NT2/D1 (cell line): ENCODE data around the gene FBXO10.
"Not testable (repeated sequence)": the region's sequence is repeated elsewhere in the genome, so short reads cannot be mapped to it uniquely, and the experiment has no call there.

ENCODE experiments used
- DNase-seq: peaks from one replicate; pipeline ENCODE4 v3.0.0-alpha.2; 2011; ENCODE audit warnings: low read depth, low spot score
- H3K27me3 ChIP-seq: 2 replicates; pipeline ENCODE4 v1.6.0; 2011; ENCODE audit warnings: mild to moderate bottlenecking; ENCODE audit not compliant: insufficient read length, insufficient read depth
- H3K36me3 ChIP-seq: 2 replicates; pipeline ENCODE4 v1.6.1; 2011; ENCODE audit warnings: mild to moderate bottlenecking, low read length, mixed read lengths; ENCODE audit not compliant: insufficient read depth, insufficient read length
- H3K4me1 ChIP-seq: 2 replicates; pipeline ENCODE4 v1.5.1; 2011; ENCODE audit not compliant: insufficient read depth, insufficient read length
- H3K4me3 ChIP-seq: 2 replicates; pipeline ENCODE4 v1.5.1; 2011; ENCODE audit warnings: low read depth; ENCODE audit not compliant: insufficient read length
- H3K9ac ChIP-seq: 2 replicates; pipeline ENCODE4 v1.6.0; 2011; ENCODE audit warnings: low read depth; ENCODE audit not compliant: insufficient read length
- H3K9me3 ChIP-seq: 2 replicates; pipeline ENCODE4 v1.5.1; 2011; ENCODE audit warnings: mild to moderate bottlenecking, low read length; ENCODE audit not compliant: insufficient read depth
- SUZ12 ChIP-seq: IDR thresholded peaks from 2 replicates; pipeline ENCODE4 v1.6.1; 2011; ENCODE audit not compliant: insufficient read length, insufficient read depth; ENCODE audit errors: extremely low read depth
- YY1 ChIP-seq: IDR thresholded peaks from 2 replicates; pipeline ENCODE4 v1.6.1; 2011; ENCODE audit not compliant: insufficient read length, insufficient read depth
- ZNF274 ChIP-seq: IDR thresholded peaks from 2 replicates; pipeline ENCODE4 v1.6.1; 2011; ENCODE audit warnings: mild to moderate bottlenecking, low read depth, low read length

The FBXO10 gene

GRCh38 chr9:37474438-37474837 lies 101.7 kb downstream of the FBXO10 start:
- no peaks in the 10 kb centered on the region for H3K4me1 ChIP-seq
- no peak for TF ChIP-seq SUZ12
- TF ChIP-seq ZNF274, result no peak
- no peak for TF ChIP-seq YY1
- DNase-seq, result no peak
- H3K4me3 ChIP-seq, result no peak overlapping the region
- no peaks in the 10 kb centered on the region for H3K36me3 ChIP-seq
- H3K9me3 ChIP-seq, result peaks cover 19% of the 10 kb centered on the region
- no peaks in the 10 kb centered on the region for H3K27me3 ChIP-seq
- H3K9ac ChIP-seq, result no peak overlapping the region

GRCh38 chr9:37473982-37474381 lies 102.2 kb downstream of the FBXO10 start:
- not testable (repeated sequence) for H3K27me3 ChIP-seq, H3K4me1 ChIP-seq, H3K36me3 ChIP-seq, H3K4me3 ChIP-seq, DNase-seq, H3K9ac ChIP-seq
- peaks cover 19% of the 10 kb centered on the region for H3K9me3 ChIP-seq

GRCh38 chr9:37471942-37472684 lies 104.1 kb downstream of the FBXO10 start:
- TF ChIP-seq SUZ12 (no peak), ZNF274 (no peak), YY1 (no peak)
- H3K9ac ChIP-seq, result peak overlapping the region; percentile 66
- peak; percentile 94 for DNase-seq
- no peak overlapping the region for H3K4me3 ChIP-seq
- peaks cover 3% of the 10 kb centered on the region for H3K4me1 ChIP-seq
- H3K36me3 ChIP-seq, result no peaks in the 10 kb centered on the region
- peaks cover 19% of the 10 kb centered on the region for H3K9me3 ChIP-seq
- H3K27me3 ChIP-seq, result no peaks in the 10 kb centered on the region

- no peak overlapping the region for H3K4me3 ChIP-seq
- peaks cover under 1% of the 10 kb centered on the region for H3K36me3 ChIP-seq
- no peak for DNase-seq
- TF ChIP-seq YY1 (no peak), SUZ12 (no peak), ZNF274 (no peak)
- H3K9ac ChIP-seq, result no peak overlapping the region
- H3K4me1 ChIP-seq, result peaks cover 3% of the 10 kb centered on the region
- no peaks in the 10 kb centered on the region for H3K9me3 ChIP-seq
- H3K27me3 ChIP-seq, result no peaks in the 10 kb centered on the region
These were observed 107.6 kb downstream of the FBXO10 start for GRCh38 chr9:37468620-37469019.

GRCh38 chr9:37467530-37467929 lies 108.7 kb downstream of the FBXO10 start:
- not testable (repeated sequence) for H3K27me3 ChIP-seq, H3K9me3 ChIP-seq, H3K36me3 ChIP-seq, H3K9ac ChIP-seq, H3K4me1 ChIP-seq, DNase-seq
- peak overlapping the region; percentile 91 for H3K4me3 ChIP-seq

- Histone ChIP-seq H3K9ac (peak overlapping the region; percentile 98), H3K36me3 (peaks cover 11% of the 10 kb centered on the region), H3K4me3 (peak overlapping the region; percentile 91), H3K9me3 (no peaks in the 10 kb centered on the region), H3K27me3 (no peaks in the 10 kb centered on the region), H3K4me1 (peaks cover 3% of the 10 kb centered on the region)
- TF ChIP-seq ZNF274 (no peak), SUZ12 (no peak), YY1 (no peak)
- peak; percentile 83 for DNase-seq
These were observed 110.0 kb downstream of the FBXO10 start for GRCh38 chr9:37466037-37466709.

GRCh38 chr9:37465249-37466036 lies 110.7 kb downstream of the FBXO10 start, which contains the start of gene ZBTB5:
Gene ZBTB5, minus strand, starts transcription at chr9:37465450. Its CDS starts 22,899 bp downstream, at chr9:37442551.
- DNase-seq, result peak; percentile 99
- TF ChIP-seq ZNF274, result no peak
- no peak for TF ChIP-seq SUZ12
- no peak for TF ChIP-seq YY1
- Histone ChIP-seq H3K4me3 (peak within 1 kb of the TSS; percentile 91), H3K27me3 (no peaks in the 10 kb centered on the region), H3K9ac (peak within 1 kb of the TSS; percentile 98), H3K36me3 (peaks cover 11% of the 10 kb centered on the region), H3K9me3 (no peaks in the 10 kb centered on the region), H3K4me1 (peaks cover 3% of the 10 kb centered on the region)
